Skin epidermis (tissue), 12 donors: Measurements from ENCODE around the gene DNAH5.

ENCODE experiments used
- H3K27ac ChIP-seq, 21 experiments: fragments of 200-600 bp; sonication (generic) in 11 of 21; one replicate each; pipeline ENCODE4 v1.5.0; 2020; ENCODE audit warnings: mild to moderate bottlenecking in 3 of 21, inconsistent platforms in 2 of 21, moderate library complexity in 2 of 21
- H3K4me3 ChIP-seq, 7 experiments: fragments of 200-600 bp; sonication (generic) in 2 of 7; one replicate each; pipeline ENCODE4 v1.5.0; 2020; ENCODE audit warnings: inconsistent platforms in 2 of 7, mild to moderate bottlenecking in 2 of 7, moderate library complexity in 1 of 7

Gene DNAH5

GRCh38 chr5:13746026-13746425, 198.5 kb downstream of the DNAH5 start:
- Histone ChIP-seq H3K27ac (no peak overlapping the region), H3K4me3 (no peak overlapping the region)

- Histone ChIP-seq H3K4me3 (no peak overlapping the region), H3K27ac (no peak overlapping the region)
Observed at GRCh38 chr5:13745508-13745907, 199.0 kb downstream of the DNAH5 start.

- Histone ChIP-seq H3K4me3 (no peak overlapping the region), H3K27ac (no peak overlapping the region)
Observed at GRCh38 chr5:13740471-13740870, 204.0 kb downstream of the DNAH5 start.

- H3K4me3 ChIP-seq: no peak overlapping the region
- H3K27ac ChIP-seq: no peak overlapping the region
Observed at GRCh38 chr5:13739479-13739878, 205.0 kb downstream of the DNAH5 start.

- no peak overlapping the region for H3K27ac ChIP-seq
- no peak overlapping the region for H3K4me3 ChIP-seq
Observed at GRCh38 chr5:13735691-13736090, 208.8 kb downstream of the DNAH5 start.

GRCh38 chr5:13731121-13731628, 213.3 kb downstream of the DNAH5 start:
- no peak overlapping the region for H3K4me3 ChIP-seq
- no peak overlapping the region for H3K27ac ChIP-seq

GRCh38 chr5:13708906-13709305, 235.6 kb downstream of the DNAH5 start:
- H3K4me3 ChIP-seq: no peak overlapping the region

GRCh38 chr5:13708432-13708831, 236.1 kb downstream of the DNAH5 start:
- no peak overlapping the region for H3K4me3 ChIP-seq
- H3K27ac ChIP-seq: no peak overlapping the region

More at GRCh38 chr5:13708906-13709305, 235.6 kb downstream of the DNAH5 start:
- H3K27ac ChIP-seq: no peak overlapping the region

GRCh38 chr5:13704396-13704795, 240.1 kb downstream of the DNAH5 start:
- Histone ChIP-seq H3K4me3 (no peak overlapping the region), H3K27ac (no peak overlapping the region)

GRCh38 chr5:13700626-13701025, 243.9 kb downstream of the DNAH5 start:
- H3K4me3 ChIP-seq: no peak overlapping the region
- H3K27ac ChIP-seq: no peak overlapping the region

GRCh38 chr5:13698885-13699284, 245.6 kb downstream of the DNAH5 start:
- no peak overlapping the region for H3K27ac ChIP-seq
- H3K4me3 ChIP-seq: no peak overlapping the region

- H3K4me3 ChIP-seq: no peak overlapping the region
- no peak overlapping the region for H3K27ac ChIP-seq
Observed at GRCh38 chr5:13695076-13695712, 249.3 kb downstream of the DNAH5 start.

GRCh38 chr5:13692172-13692571, 252.3 kb downstream of the DNAH5 start:
- Histone ChIP-seq H3K27ac (no peak overlapping the region), H3K4me3 (no peak overlapping the region)

GRCh38 chr5:13676531-13676930, 268.0 kb downstream of the DNAH5 start:
- H3K4me3 ChIP-seq: no peak overlapping the region
- H3K27ac ChIP-seq: no peak overlapping the region

- no peak overlapping the region for H3K27ac ChIP-seq
- H3K4me3 ChIP-seq: no peak overlapping the region
Observed at GRCh38 chr5:13674391-13674790, 270.1 kb downstream of the DNAH5 start.

- Histone ChIP-seq H3K4me3 (no peak overlapping the region), H3K27ac (no peak overlapping the region)
Observed at GRCh38 chr5:13673511-13673910, 271.0 kb downstream of the DNAH5 start.

- Histone ChIP-seq H3K27ac (no peak overlapping the region), H3K4me3 (no peak overlapping the region)
Observed at GRCh38 chr5:13664377-13664776, 280.1 kb downstream of the DNAH5 start.

- H3K27ac ChIP-seq: no peak overlapping the region
- no peak overlapping the region for H3K4me3 ChIP-seq
Observed at GRCh38 chr5:13662626-13663025, 281.9 kb downstream of the DNAH5 start.

GRCh38 chr5:13661272-13661671, 283.2 kb downstream of the DNAH5 start:
- Histone ChIP-seq H3K4me3 (no peak overlapping the region), H3K27ac (no peak overlapping the region)

- H3K4me3 ChIP-seq: no peak overlapping the region
- no peak overlapping the region for H3K27ac ChIP-seq
Observed at GRCh38 chr5:13660072-13660471, 284.4 kb downstream of the DNAH5 start.

- H3K4me3 ChIP-seq: no peak overlapping the region
- no peak overlapping the region for H3K27ac ChIP-seq
Observed at GRCh38 chr5:13659391-13659790, 285.1 kb downstream of the DNAH5 start.

GRCh38 chr5:13658761-13659160, 285.7 kb downstream of the DNAH5 start:
- Histone ChIP-seq H3K4me3 (no peak overlapping the region), H3K27ac (no peak overlapping the region)
